Body of pancreas (tissue), 4 donors: ENCODE data around the gene TRNAU1AP. TPM values are rescaled to one million over a fixed set of nuclear protein-coding genes. Genes with fewer than 3 reads are reported as not detected.

ENCODE experiments used
- ATAC-seq: fragments of 150-250 bp; one replicate; pipeline ENCODE4 v1.9.1; 2016
- DNase-seq, 4 donors: peaks; one replicate each; pipeline ENCODE4 v3.0.0-alpha.2; 2019
- H3K27ac ChIP-seq, 4 donors: fragments of 200-600 bp; sonication (generic); 1 replicate in 3 of 4; 2 replicates in 1 of 4; pipeline versions ENCODE4 v1.5.1 to v1.6.1; 2016 to 2019; ENCODE audit warnings: mild to moderate bottlenecking in 1 of 4, mixed read lengths in 1 of 4, moderate library complexity in 1 of 4
- H3K27me3 ChIP-seq, 2 donors: fragments of 200-600 bp; sonication (generic); one replicate each; pipeline ENCODE4 v1.6.0; 2016; ENCODE audit warnings: mild to moderate bottlenecking in 1 of 2
- H3K36me3 ChIP-seq, 2 donors: fragments of 200-600 bp; sonication (generic); replicated peaks in 1 of 2; 2 replicates each; pipeline ENCODE4 v1.5.1; 2016; ENCODE audit warnings: low read depth in 2 of 2; ENCODE audit not compliant: insufficient read depth in 1 of 2
- H3K4me1 ChIP-seq: fragments of 200-600 bp; sonication (generic); one replicate; pipeline ENCODE4 v1.6.0; 2016
- H3K4me3 ChIP-seq, 2 donors: fragments of 200-600 bp; sonication (generic); 1 replicate in 1 of 2; 2 replicates in 1 of 2; pipeline ENCODE4 v1.5.1; 2016 to 2019
- H3K9me3 ChIP-seq, 3 donors: fragments of 200-600 bp; sonication (generic); 1 replicate in 2 of 3; 2 replicates in 1 of 3; pipeline ENCODE4 v1.5.1; 2016
- POLR2A ChIP-seq, 3 donors: fragments of 450-650 bp; IDR thresholded peaks; one replicate each; pipeline ENCODE4 v1.6.1; 2016; ENCODE audit warnings: antibody characterized with exemption in 3 of 3, mild to moderate bottlenecking in 2 of 3
- WGBS, 2 donors: methylation state at CpG; one replicate each; pipeline ENCODE4 v1.1.5; 2017; 5-methylcytosine and 5-hydroxymethylcytosine counted together
- intact Hi-C: fragments of 100-400 bp; cut with DNase I; formaldehyde crosslinking; loops from one replicate; pipeline ENCODE4 v1.15.1; 2023
- total RNA-seq, 2 donors: library from RNA; depleted of rRNA; stranded (reverse); fragments of >200 nt; gene quantifications; one replicate each; pipeline ENCODE4 v1.1.0, GENCODE V29; 2016
- TF ChIP-seq, protein P1 (sequence below), 7 experiments: fragments of 450-650 bp in 4 of 7; fragments of 200-600 bp in 3 of 7; sonication (generic) in 3 of 7; IDR thresholded peaks; one replicate each; pipeline ENCODE4 v1.5.1; 2016 to 2019; ENCODE audit warnings: antibody characterized with exemption in 7 of 7

Gene TRNAU1AP
- total RNA-seq, 2 donors from 2014 or later, result 8.9 to 14.3 TPM

DNA sequence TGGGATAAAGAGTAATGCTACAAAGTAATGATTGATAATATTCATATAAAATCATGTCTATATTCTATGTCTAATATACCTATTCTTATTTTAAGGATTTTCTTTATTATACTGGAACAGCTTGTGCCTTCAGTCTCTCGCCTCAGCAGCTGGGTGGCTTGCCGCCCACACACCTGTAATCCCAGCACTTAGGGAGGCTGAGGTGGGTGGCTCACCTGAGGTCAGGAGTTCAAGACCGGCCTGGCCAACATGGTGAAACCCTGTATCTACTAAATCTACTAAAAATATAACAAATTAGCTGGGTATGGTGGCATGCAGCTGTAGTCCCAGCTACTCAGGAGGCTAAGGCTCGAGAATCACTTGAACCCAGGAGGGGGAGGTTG is 7.6 kb upstream of the TRNAU1AP start:
- WGBS, 2 donors, result 89 to 90% methylated on average over 4 of the region's 4 CpGs
- H3K4me3 ChIP-seq, result no peak overlapping the region

DNA sequence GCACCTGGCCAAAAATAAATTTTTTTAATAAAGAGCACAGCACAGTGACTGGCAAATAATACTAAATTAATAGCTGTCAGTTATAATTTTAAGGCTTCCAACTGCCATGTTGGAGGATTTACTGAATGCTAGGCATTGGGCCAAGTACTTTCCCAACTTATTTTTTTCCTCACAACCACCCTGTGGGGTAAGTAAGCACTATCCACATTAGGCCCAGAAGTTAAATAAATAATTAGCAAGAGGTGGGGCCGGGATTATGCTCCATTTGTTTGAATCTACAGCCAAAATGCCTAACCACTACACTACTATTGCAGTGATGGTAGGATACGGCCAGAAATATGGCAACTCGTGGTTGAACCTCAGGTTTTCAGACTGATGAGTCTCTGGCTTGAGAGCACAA is 4.6 kb upstream of the TRNAU1AP start:
- no peak overlapping the region for H3K27ac ChIP-seq
- H3K4me1 ChIP-seq, result peaks cover 6% of the 10 kb centered on the region
- H3K36me3 ChIP-seq, result no peaks in the 10 kb centered on the region
- H3K9me3 ChIP-seq, result no peaks in the 10 kb centered on the region
- ATAC-seq (no peak), DNase-seq (no peak)
- intact Hi-C loops, result no loop called here
- no peak for TF ChIP-seq POLR2A (IDR thresholded peaks at IDR 0.05)
- TF ChIP-seq, protein P1, sequence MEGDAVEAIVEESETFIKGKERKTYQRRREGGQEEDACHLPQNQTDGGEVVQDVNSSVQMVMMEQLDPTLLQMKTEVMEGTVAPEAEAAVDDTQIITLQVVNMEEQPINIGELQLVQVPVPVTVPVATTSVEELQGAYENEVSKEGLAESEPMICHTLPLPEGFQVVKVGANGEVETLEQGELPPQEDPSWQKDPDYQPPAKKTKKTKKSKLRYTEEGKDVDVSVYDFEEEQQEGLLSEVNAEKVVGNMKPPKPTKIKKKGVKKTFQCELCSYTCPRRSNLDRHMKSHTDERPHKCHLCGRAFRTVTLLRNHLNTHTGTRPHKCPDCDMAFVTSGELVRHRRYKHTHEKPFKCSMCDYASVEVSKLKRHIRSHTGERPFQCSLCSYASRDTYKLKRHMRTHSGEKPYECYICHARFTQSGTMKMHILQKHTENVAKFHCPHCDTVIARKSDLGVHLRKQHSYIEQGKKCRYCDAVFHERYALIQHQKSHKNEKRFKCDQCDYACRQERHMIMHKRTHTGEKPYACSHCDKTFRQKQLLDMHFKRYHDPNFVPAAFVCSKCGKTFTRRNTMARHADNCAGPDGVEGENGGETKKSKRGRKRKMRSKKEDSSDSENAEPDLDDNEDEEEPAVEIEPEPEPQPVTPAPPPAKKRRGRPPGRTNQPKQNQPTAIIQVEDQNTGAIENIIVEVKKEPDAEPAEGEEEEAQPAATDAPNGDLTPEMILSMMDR (IDR thresholded peaks at IDR 0.05), result no peak
- H3K27me3 ChIP-seq, result no peaks in the 10 kb centered on the region
- no peak overlapping the region for H3K4me3 ChIP-seq
- WGBS, 2 donors, result 36 to 58% methylated on average over 3 of the region's 3 CpGs

More for the DNA sequence above, 7.6 kb upstream of the TRNAU1AP start:
- Histone ChIP-seq H3K36me3 (no peaks in the 10 kb centered on the region), H3K4me1 (no peaks in the 10 kb centered on the region), H3K27ac (no peak overlapping the region), H3K27me3 (no peaks in the 10 kb centered on the region), H3K9me3 (no peaks in the 10 kb centered on the region)
- TF ChIP-seq POLR2A (IDR thresholded peaks at IDR 0.05), result no peak
- TF ChIP-seq, protein P1 (IDR thresholded peaks at IDR 0.05), result no peak
- intact Hi-C loops, result no loop called here
- no peak for ATAC-seq
- no peak for DNase-seq

DNA sequence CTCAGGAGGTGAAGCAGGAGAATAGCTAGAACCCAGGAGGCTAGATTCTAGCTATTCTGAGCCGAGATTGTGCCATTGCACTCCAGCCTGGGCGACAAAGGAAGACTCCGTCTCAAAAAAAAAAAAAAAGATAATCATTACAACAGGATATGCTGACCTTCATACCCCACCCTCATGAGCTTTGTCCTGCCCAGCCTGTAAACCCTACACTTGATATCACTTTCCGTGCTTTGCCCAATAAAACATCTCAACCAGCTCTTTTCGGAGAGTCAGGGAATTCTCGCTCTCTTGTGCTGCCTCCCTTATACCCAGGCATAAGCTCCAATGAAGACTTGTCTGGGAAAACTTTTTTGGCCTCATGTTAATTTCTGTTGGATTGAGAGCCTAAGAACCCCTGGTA is 1.5 kb upstream of the TRNAU1AP start:
- Histone ChIP-seq H3K27me3 (no peaks in the 10 kb centered on the region), H3K9me3 (no peaks in the 10 kb centered on the region), H3K27ac (no peak overlapping the region), H3K36me3 (no peaks in the 10 kb centered on the region), H3K4me1 (peaks cover 19% of the 10 kb centered on the region), H3K4me3 (no peak overlapping the region)
- ATAC-seq, result no peak
- no peak for DNase-seq
- 96% methylated on average over 6 of the region's 6 CpGs for WGBS, 2 donors
- no peak for TF ChIP-seq POLR2A (IDR thresholded peaks at IDR 0.05)
- TF ChIP-seq, protein P1 (IDR thresholded peaks at IDR 0.05), result no peak
- intact Hi-C loops, result no loop called here

DNA sequence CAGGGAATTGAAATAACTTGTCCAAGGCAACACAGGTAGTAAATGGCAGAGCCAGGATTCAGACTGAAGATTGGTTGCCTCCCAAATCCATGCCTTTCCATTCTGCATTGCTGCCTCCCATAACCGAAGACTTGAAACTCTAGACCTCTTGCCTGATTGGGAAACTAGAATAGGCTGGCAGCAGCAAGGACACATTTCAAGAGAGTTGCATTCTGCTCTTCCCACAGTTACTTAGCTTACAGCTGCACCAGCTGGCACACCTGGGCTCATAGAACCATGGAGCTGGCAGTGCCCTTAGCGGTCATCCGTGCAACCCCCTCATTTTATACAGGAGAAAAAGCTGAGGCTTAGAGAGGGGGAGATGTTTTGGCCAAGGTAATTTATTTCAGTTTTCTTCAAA is 8.0 kb downstream of the TRNAU1AP start:
- intact Hi-C loops, result no loop called here
- ATAC-seq, result no peak
- H3K36me3 ChIP-seq, result peaks cover 15 to 32% of the 10 kb centered on the region in 2 donors

DNA sequence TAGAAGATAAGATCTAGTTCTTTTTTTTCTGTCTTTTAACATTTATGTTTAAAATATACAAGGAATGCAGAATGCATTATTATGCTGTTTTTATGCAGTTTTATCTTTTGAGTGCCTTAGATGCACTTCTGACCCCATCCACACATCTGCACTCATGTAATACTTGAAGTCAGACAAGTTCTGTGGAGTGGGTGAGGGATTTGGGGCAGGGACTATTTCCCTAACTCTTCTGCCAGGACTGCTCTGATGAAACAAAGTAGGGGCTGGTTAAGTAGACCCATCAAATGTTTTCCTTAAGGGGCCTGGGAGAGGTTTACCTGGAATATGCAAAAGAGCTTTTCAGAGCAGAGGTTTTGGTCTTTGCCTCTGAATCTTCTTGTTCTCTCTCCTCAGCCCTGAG is 11.4 kb downstream of the TRNAU1AP start:
- no peaks in the 10 kb centered on the region for H3K27me3 ChIP-seq
- H3K4me3 ChIP-seq, result no peak overlapping the region
- intact Hi-C loops, result no loop called here
- H3K4me1 ChIP-seq, result no peaks in the 10 kb centered on the region
- peaks cover 18 to 32% of the 10 kb centered on the region in 2 donors for H3K36me3 ChIP-seq
- no peak for ATAC-seq
- TF ChIP-seq POLR2A (IDR thresholded peaks at IDR 0.05), result no peak
- TF ChIP-seq, protein P1 (IDR thresholded peaks at IDR 0.05), result no peak
- H3K27ac ChIP-seq, result no peak overlapping the region
- H3K9me3 ChIP-seq, result no peaks in the 10 kb centered on the region
- DNase-seq, result no peak

More for the DNA sequence above, 8.0 kb downstream of the TRNAU1AP start:
- Histone ChIP-seq H3K9me3 (no peaks in the 10 kb centered on the region), H3K4me3 (no peak overlapping the region), H3K27me3 (no peaks in the 10 kb centered on the region), H3K27ac (no peak overlapping the region), H3K4me1 (no peaks in the 10 kb centered on the region)
- WGBS, 2 donors, result 91 to 93% methylated on average over 3 of the region's 3 CpGs
- no peak for DNase-seq
- no peak for TF ChIP-seq POLR2A (IDR thresholded peaks at IDR 0.05)
- TF ChIP-seq, protein P1 (IDR thresholded peaks at IDR 0.05), result no peak
